ENCODE measurements around the gene GRIN2A.

DNA sequence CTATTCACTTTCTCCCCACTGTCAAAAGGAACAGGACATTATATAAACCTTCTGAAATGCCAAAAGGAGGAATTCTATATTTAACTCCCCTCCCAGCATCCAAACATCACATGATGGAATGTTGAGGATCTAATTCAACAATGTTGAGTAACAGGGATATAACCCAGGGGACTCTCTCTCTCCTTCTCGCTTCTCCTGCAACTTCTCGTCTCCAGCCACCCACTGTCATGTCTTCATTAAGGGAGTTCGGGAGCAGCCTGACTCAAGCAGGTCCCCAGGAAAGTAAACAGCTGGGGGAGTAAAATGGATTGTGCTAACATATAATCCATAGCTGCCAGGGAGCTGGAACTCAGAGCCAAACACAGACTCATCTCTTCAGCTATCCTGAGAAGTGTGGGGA lies 51.7 kb downstream of the GRIN2A start:
- TF ChIP-seq, protein P1, sequence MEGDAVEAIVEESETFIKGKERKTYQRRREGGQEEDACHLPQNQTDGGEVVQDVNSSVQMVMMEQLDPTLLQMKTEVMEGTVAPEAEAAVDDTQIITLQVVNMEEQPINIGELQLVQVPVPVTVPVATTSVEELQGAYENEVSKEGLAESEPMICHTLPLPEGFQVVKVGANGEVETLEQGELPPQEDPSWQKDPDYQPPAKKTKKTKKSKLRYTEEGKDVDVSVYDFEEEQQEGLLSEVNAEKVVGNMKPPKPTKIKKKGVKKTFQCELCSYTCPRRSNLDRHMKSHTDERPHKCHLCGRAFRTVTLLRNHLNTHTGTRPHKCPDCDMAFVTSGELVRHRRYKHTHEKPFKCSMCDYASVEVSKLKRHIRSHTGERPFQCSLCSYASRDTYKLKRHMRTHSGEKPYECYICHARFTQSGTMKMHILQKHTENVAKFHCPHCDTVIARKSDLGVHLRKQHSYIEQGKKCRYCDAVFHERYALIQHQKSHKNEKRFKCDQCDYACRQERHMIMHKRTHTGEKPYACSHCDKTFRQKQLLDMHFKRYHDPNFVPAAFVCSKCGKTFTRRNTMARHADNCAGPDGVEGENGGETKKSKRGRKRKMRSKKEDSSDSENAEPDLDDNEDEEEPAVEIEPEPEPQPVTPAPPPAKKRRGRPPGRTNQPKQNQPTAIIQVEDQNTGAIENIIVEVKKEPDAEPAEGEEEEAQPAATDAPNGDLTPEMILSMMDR (IDR thresholded peaks at IDR 0.05; ENCODE audit: poor library complexity): no peak
- TF ChIP-seq EZH2phosphoT487 (IDR thresholded peaks at IDR 0.05; ENCODE audit: low read depth, severe bottlenecking, unreplicated experiment) (no peak), EZH2 (IDR thresholded peaks at IDR 0.05; ENCODE audit: borderline replicate concordance) (no peak)

Measured in hepatocyte (in vitro differentiated cells).